ENCODE data around the gene DNA2. TPM values are rescaled to one million over a fixed set of nuclear protein-coding genes. Genes with fewer than 3 reads are reported as not detected.

Gene DNA2
- total and polyA plus RNA-seq, 4 donors, result 1.5 to 6.2 (median 3.0) TPM

GRCh38 chr10:68364101-68364886 lies 107.5 kb downstream of the DNA2 start:
- DNase-seq, result no peak
- Histone ChIP-seq H3K9ac (ENCODE audit: insufficient read depth in 1 of 2, low read length in 2 of 2) (no peak overlapping the region), H3K27me3 (ENCODE audit: control insufficient read depth in 3 of 3, insufficient read depth in 3 of 3, low read length in 2 of 3) (no peaks in the 10 kb centered on the region), H3K4me1 (ENCODE audit: control insufficient read depth in 5 of 5, insufficient read depth in 5 of 5, low read length in 5 of 5) (no peaks in the 10 kb centered on the region), H3K9me3 (ENCODE audit: control insufficient read depth in 4 of 4, insufficient read depth in 3 of 4, low read length in 3 of 4) (no peaks in the 10 kb centered on the region), H3K27ac (ENCODE audit: low read depth in 1 of 2, low read length in 1 of 2) (no peak overlapping the region), H3K36me3 (ENCODE audit: control insufficient read depth in 4 of 4, insufficient read depth in 4 of 4, low read length in 4 of 4) (peaks cover 9 to 26% (median 11%) of the 10 kb centered on the region in 4 donors), H3K4me3 (no peak overlapping the region)
- 93% methylated on average over 3 of the region's 3 CpGs for WGBS, 2 donors
- no peak for ATAC-seq (ENCODE audit: insufficient read depth, low FRiP score)
- TF ChIP-seq CTCF (IDR thresholded peaks at IDR 0.05; ENCODE audit: control extremely low read depth, extremely low read depth), result no peak

Small RNAs within 50 kb of the gene (small RNA-seq; reads per million reads assigned to genes)
- not detected for gene RF00019 (ENCODE audit: low replicate concordance)
- not detected for gene RNA5SP319 (ENCODE audit: low replicate concordance)

Other genes with a start within 250 kb of the DNA2 start
- gene ATOH7, start 239.9 kb downstream of the DNA2 start, total RNA-seq, result not detected
- under 1 TPM; 0.02 to 0.08 TPM for gene ATOH7, start 239.9 kb downstream of the DNA2 start, polyA plus RNA-seq
- 100 to 1,000 TPM in 1 of 2 donors, 10 to 100 TPM in 1; 78.0 to 111 TPM for gene HNRNPH3, start 139.9 kb downstream of the DNA2 start, total RNA-seq
- 100 to 1,000 TPM; 100 to 128 TPM for gene HNRNPH3, start 139.9 kb downstream of the DNA2 start, polyA plus RNA-seq
- gene PBLD, start 139.0 kb downstream of the DNA2 start, total RNA-seq, result 10 to 100 TPM in 1 of 2 donors, 1 to 10 TPM in 1; 4.8 to 12.5 TPM
- 1 to 10 TPM; 1.2 to 1.4 TPM for gene PBLD, start 139.0 kb downstream of the DNA2 start, polyA plus RNA-seq
- gene RUFY2, start 64.7 kb downstream of the DNA2 start, total RNA-seq, result 10 to 100 TPM; 19.1 to 55.3 TPM
- gene RUFY2, start 64.7 kb downstream of the DNA2 start, polyA plus RNA-seq, result 1 to 10 TPM; 4.2 to 7.8 TPM
- gene SLC25A16, start 55.5 kb upstream of the DNA2 start, total RNA-seq, result 10 to 100 TPM; 23.4 to 34.0 TPM
- 10 to 100 TPM in 1 of 2 donors, 1 to 10 TPM in 1; 7.5 to 26.1 TPM for gene SLC25A16, start 55.5 kb upstream of the DNA2 start, polyA plus RNA-seq
- 10 to 100 TPM in 1 of 2 donors, 1 to 10 TPM in 1; 1.3 to 23.5 TPM for gene TET1, start 88.4 kb upstream of the DNA2 start, total RNA-seq
- gene TET1, start 88.4 kb upstream of the DNA2 start, polyA plus RNA-seq, result under 1 TPM; 0.06 to 0.14 TPM
- 10 to 100 TPM; 47.4 to 65.0 TPM for gene CCAR1, start 249.3 kb upstream of the DNA2 start, total RNA-seq
- gene CCAR1, start 249.3 kb upstream of the DNA2 start, polyA plus RNA-seq, result 10 to 100 TPM; 18.6 to 56.2 TPM

Data from lung (tissue), 13 donors.